GM18867 (cell line): ENCODE data around the gene KSR1.

Source experiments
- ATAC-seq: cut with Tn5 transposase; IDR thresholded peaks from one replicate; pipeline ENCODE4 v1.9.1; 2021; ENCODE audit warnings: mild to moderate bottlenecking, moderate library complexity; ENCODE audit not compliant: unreplicated experiment

KSR1 gene

DNA sequence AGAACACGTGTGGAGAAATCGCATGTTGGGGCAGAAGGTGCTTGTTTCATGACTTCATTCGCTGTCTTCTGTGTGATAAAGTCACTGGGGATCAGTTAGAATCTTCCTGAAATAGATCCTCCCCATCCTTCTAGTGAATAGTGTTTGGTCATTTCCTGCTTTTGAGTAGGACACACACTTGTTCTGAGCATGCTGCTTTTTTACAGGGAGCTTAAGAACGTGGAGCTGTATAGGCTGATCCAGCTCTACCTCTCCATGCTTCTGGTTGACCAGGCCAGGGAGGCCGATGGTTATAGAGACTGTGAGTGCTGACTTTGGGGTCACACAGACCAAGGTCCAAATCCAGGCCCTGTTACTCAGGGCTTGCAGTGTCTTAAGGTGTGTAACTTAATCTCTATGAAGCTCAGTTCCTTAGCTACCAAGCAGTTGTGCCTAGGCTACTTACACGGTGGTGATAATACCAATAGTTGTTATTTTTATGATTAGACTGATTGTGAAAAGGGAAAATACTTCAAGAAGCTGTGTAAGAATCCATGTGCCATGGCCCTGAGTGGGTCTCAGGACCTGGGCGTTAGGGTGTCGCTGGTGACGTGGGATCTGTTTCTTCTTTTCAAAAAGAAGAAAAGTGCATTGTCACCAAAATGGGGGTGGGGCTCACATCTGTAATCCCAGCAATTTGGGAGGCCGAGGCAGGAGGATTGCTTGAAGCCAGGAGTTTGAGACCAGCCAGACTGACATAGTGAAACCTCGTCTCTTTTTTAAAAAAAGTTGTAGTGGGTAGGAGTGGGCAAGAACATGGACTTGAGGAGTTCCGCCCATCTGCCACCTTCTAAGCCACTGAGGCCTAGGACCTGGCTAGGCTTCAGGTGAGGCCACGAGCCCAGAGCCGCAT lies 110.7 kb downstream of the KSR1 start:
- no peak for ATAC-seq

DNA sequence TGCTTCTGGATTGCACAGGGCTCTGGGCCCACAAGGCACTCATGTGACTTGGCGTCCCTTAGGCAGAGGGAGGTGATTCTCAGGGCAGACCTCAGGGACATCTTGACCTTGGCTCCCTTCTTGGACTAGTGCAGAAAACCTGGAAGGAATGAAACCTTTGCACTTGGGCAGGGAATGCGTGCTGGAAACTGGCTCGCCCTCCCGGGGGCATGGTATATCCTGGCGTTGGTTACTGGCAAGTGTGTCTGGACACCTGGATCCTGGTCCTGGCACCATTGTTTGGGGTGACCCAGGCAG lies 111.3 kb downstream of the KSR1 start:
- ATAC-seq: no peak

DNA sequence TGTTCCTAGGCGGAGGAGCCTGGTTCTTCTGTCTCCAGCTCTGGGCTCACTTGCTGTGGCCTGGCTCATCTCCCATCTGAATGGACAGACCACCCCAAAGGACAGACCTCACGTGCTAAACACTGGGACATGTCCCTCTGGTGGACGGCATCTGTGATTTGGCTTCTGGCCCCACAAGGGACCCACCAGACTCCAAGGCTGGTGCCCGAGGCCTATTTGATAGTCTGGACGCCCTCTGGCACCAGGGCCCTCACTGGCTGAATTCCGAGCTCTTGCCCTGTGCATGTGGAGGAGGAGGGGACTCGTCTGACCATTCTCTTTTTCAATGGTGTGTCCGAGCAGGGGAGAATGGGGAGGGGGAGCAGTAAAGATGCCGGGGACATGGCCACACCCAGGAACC lies 112.0 kb downstream of the KSR1 start:
- no peak for ATAC-seq

DNA sequence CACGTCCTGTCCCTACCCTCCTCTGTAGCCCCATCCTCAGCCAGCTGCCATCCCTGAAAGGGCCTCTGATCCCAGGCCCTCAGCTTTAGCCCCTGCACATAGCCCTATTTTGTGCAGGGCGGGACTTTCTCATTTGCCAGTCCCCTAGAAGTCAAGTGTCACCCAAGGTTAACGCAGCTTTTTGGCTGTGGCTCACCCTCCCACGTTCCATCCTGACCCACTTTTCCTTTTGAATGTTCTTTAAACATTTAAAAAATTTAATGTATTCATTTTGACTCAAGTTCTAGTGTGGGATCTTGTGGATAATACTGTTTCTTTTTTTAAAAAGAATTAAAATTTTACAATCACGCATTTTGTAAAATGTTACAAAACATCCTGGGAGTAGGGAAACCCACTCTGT lies 112.6 kb downstream of the KSR1 start:
- no peak for ATAC-seq

DNA sequence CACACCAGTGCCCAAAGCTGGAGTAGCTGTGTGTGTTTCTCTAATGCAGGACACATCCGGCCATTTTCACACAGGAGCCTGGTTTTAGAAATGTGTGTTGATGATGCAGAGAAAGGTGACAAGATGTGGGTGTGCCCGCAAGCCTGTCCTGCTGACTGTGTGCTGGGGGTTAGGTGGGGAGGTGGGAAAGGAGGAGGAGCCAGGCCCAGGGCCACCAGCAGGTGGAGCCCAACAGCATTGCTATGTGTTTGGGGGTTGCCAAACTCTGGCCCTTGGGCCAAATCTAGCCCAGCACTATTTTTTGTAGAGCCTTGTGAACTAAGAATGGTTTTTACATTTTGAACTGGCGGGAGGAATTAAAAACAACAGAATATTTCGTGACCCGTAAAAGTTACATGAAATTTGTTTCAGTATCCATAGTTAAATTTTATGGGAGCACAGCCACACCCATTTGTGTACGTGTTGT lies 113.0 kb downstream of the KSR1 start:
- ATAC-seq: peak; percentile 74

DNA sequence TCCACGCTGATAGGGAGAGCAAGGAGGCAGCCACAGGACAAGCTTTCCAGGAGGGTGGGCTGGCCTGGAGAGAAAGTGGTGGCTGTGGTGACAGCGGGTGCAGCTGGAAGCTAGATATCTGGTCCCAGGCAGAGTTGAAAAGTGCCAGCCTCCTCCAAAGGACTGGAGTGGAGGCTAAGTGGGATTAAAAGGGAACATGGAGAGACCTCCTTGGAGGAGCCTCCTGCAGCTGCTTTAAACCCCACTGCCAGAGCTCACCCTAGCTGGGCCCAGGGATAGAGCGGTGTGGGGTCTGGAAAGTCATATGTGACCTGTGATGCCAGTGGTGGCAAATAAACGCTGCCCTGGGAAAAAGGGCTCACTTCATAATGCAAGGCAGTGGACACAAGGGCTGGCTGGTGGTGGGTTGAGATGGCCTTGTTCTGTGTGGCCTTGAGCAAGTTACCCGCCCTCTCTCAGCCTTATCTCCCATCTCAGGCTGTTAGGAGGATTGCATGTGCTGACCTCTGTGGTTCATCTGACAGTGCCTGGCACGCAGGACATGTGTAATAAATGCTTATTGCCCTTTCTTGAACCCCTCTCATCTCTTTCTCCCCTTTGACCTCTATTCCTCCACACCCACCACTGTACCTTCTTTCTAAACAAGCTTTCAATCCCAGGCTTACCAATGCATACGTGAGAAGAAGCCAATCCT lies 113.8 kb downstream of the KSR1 start:
- ATAC-seq: no peak

DNA sequence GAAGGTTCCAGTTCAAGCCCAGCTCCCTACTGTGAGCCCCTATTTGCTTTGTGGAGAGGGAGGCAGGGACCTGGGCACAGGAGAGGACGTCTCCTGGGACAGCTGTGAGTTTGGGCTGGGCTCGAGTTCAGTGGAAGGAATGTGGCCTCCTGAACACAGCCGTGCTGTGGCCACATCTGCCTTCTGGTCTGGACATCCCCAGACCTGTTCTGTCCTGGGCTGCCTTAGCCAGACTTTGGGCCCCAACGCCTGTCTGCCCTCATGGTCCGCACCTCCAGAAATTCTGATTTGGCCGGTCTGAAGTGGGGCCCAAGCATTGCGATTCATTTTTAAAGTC lies 114.3 kb downstream of the KSR1 start:
- ATAC-seq: no peak

DNA sequence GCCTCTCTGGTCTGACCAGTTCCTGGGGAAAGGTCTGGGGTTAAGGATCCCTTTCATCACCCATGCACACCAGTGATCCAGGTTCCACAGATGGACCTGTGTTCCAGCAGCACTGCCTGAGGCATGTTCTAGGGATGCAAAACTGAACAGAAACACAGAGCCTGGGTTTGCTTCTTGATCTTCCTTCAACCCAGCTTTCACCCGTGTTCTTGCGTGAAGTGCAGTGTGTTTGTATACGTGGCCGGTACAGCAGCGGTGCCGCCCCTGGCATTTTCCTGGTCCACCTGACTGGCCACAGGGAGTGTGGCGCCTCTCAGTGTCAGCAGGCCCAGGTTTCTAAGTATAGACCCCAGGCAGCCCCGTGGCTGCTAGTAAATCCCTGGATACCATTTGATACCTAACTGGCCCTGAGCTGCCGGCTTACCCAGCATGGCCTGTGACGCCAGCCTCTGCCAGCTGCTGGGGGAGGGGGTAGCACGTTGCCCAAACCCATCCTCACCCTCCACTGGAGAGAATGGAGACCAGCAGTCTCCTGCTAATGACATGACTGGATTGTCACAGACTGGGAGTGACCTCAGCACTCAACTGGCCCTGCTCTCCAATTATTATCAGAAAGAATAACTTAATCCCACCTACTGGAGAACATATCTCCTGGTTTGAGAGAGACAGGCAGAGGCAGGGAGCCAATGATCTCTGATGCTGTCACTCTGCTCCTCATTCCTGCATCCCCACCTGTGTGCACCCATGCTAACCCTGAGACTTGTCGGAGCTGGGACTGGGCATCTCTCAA lies 115.5 kb downstream of the KSR1 start:
- no peak for ATAC-seq

DNA sequence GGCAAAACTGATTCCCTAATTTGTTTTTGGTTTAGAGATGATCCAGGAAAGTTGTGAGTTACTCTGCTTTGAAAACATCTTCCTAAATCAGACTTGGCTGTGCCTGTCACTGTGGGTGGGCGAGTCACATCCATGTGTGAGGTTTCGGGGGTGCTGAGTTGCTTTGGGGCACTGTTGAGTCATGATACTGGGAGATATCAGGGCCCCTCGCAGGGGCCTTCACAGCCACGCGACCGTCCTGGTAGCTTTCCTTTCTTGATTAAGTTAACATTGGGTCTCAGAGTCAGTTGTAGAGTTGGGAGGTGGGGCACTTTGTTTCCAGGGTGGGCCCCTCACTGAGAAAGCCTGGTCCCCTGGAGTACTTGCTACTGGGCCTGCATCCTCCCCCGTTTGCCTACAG lies 116.4 kb downstream of the KSR1 start:
- ATAC-seq: no peak

DNA sequence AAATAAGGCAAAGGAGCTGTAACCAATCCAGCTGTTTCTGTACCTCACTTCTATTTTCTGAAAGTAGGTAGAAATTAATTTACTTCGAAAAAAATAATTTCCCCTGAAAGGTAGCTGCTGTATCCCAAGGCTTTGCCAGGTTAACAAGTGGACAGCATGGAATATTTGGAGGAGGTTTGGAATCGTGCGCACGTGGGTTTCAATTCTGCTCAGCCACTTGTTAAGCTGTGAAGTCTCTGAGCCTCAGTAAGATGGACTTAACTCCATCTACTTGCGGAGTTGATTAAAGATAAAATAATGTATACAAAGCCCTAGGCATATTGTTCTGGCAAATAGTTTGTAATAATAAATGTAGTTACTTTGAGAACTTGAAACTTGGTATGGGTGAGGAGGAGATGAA lies 117.3 kb downstream of the KSR1 start:
- ATAC-seq: no peak

DNA sequence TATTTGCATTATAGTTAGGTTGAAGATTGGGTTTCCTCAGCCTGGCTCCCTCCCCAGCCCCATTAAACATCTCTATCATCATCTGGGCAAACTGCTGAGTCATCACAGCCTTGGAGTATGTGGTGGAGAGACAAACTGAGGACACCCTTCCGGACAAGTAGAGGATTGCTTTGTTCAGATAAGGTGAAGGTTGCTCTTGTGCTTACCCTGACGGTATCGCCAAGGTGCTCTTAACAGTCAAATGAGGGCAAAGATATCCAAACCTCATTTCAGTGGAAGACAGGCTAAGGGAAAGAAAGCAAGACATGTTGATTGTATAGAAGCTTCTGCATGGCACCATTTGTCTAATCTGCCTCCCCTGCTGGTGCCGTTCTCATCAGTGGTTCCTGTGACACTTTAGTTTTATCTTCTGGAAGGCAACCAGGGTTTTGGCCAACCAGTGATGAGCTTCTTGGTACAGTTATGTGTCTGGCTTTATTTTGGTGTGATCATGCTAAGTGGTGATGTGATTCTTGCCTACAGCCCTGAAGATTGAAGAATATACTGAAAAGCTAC lies 117.8 kb downstream of the KSR1 start:
- ATAC-seq: no peak

DNA sequence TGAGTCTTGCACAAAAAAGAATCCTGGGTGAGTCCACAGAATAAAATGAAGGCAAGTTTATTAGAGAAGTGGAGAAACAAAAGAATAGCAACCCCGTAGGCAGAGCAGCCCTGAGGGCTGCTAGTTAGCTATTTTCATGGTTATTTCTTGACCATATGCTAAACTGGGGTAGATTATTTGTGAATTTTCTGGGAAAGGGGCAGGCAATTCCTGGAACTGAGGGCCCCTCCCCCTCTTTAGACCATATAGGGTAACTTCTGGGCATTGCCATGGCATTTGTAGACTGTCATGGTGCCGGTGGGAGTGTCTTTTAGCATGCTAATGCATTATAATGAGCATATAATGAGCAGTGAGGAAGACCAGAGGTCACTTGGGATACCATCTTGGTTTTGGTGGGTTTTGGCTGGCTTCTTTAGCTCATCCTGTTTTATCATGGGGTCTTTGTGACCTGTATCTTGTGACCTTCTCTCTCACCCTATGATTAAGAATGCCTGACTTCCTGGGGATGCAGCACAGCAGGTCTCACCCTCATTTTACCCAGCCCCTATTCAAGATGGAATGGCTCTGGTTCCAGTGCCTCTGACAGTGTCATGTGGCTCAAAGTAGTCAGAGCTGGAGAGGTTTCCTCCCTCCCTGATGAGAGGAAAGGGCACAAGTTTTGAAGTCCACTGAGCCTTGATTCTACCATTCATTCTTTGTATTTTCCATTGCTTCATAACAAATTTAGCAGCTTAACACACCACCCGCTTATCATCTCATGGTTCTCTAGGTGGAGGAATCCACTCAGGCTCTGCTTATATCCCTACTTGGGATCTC lies 119.1 kb downstream of the KSR1 start:
- no peak for ATAC-seq

DNA sequence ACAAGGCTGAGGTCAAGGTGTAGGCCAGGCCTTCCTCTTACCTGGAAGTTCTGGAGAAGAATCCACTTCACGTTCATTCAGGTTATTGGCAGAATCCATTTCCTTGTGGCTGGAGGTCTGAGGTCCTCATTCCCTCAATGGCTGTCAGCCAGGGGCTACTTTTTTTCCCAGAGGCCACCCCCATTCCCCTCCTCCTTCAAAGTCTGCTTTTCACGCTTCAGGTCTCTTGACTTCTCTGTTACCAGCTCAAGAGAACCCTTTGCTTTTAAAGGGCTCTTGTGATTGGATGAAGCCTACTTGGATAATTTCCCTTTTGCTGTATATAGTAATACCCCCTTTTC lies 119.6 kb downstream of the KSR1 start:
- ATAC-seq: no peak

DNA sequence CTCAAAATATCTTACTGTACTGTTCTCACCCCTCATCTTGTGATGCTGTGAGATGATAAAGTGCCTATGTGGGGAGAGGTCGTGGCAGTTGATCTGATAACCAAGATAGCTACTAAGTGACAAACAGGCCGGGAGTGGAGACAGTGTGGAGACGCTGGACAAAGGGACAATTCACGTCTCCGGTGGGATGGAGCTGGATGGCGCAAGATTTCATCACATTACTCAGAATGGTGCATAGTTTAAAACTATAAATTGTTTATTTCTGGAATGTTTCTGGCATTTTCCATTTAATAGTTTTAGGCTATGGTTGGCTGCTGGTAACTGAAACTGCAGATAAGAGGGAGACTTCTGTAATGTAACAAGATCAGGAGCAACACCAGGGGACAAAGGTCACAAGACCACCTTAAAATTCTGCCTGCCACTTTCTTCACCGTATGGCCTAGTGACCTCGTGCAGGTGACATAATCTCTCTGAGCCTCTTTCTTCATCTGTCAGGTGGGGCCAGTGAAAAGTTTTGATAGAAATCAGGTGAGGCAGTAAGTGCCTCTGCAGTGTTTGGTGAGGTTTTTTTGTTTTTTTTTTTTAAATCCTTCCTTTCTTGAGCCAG lies 120.3 kb downstream of the KSR1 start:
- no peak for ATAC-seq

DNA sequence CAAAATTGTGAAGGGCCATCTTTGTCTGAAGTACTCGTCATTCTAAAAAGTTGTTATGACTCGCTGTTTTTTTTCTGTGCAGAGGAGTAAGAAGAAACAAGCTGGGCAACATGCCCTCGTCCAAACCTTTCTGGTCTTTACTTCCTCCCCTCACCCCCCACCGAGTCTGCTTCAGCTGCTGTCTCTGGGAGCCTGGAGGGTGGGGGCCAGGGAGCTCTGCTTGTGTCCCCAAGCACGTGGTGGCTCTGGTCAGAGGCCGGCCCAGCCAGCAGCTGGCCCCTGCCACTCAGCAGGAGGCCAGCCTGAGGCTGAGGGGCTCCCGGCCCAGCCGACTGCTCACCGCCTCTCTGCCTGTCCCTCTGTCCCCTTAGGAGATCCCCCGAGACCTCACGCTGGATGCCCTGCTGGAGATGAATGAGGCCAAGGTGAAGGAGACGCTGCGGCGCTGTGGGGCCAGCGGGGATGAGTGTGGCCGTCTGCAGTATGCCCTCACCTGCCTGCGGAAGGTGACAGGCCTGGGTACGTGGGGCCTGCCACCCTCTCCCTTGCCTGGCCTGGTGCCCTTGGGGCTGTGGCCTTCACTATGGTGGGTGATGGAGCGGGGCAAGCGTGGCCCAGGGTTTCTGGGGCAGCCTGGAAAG lies 121.0 kb downstream of the KSR1 start:
- no peak for ATAC-seq

DNA sequence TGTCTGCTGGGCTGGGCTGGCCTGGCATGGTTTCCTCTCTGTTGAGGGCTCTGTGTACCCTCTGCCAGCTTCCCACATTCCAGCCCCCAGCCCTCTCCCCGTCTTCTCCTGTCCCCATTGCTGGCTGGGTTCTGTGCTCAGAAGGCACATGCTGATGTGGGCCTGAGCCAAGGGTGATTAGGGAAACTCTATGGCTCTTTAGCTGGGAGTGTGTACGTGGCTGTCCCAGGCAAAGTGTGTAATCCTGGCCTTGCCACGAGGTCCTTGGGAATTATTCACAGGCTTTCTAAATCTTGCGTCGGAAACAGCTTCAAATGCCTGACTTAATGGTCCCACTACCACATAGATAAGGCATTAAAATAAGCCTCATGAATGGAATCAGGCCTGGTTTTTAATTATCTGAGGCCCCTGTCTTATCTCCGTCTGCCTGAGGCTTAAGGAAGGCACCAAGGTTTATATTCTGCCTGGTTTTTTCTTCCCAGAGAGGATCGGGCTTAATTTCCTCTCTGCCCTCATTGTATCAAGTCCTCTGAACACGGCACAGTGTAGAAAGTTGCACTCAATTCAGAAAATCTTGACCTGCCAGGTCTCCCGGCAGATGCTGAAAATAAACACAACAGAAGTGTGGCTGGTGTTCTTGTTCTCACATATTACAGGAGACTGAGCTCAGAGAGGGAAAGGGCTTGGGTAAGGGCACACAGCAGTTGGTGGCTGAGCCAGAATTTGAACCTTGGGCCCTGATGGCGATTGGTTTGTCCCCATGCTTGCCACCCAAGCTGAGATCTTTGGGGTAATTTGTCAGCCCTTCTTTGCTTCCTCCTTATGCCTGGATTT lies 121.9 kb downstream of the KSR1 start:
- no peak for ATAC-seq

DNA sequence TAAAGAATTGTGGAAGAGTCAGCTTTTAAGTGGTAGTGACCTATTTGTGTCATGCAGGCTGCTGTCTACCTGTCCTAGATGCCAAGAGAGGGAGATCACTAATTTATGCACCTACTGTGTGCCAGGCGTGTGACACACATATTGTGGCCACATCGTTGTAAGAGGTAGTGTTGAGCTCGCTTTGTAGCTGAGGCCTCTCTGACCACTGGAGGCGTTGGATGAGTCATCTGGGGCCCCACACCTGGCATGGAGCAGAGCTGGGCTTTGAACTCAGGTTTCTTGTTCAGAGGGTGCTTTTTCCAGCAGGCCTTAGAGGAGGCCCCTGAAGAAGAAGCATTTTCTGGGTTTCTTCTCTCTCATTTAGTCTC lies 122.5 kb downstream of the KSR1 start:
- ATAC-seq: peak; percentile 87

DNA sequence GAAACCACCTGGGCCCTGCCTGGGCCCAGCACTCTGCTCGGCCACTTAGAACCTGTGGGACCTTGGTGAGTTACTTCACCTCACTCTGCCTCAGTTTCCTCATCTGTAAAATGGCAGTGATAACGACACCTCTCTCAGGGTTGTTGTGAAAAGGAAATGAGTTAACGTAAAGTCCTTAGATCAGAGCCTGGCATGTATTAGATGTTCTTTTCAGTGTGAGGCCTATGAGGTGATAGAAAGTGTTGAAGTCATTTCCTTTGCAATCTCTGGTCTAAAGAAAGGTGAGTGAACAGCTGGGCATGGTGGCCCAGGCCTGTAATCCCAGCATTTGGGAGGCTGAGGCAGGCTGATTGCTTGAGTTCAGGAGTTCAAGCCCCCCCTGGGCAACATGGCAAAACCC lies 123.1 kb downstream of the KSR1 start:
- peak; percentile 43 for ATAC-seq

DNA sequence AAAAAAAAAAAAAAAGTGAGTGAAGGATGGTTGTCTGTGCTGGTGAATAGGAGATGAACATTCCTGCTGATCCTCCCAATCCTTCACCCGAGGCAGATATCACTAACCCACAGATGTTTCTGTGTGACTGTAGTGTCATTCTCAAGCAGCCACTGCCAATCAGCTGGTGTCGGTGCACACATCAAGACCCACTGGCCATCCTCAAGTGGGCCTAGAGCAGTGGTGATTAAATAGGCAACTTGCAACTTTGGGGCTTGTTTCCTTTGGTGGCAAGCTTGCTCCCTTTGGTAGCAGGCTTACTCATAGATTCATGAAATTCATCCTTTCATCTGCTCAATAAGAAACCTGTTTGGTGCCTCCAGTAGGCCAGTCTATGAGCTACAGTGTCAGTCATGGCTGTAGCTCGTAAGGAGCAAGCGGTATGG lies 123.7 kb downstream of the KSR1 start:
- no peak for ATAC-seq
